Natural killer cell (primary cell): ENCODE data around the gene TNS2. TPM values are rescaled to one million over a fixed set of nuclear protein-coding genes. Genes with fewer than 3 reads are reported as not detected.
"Not testable (repeated sequence)": the region's sequence is repeated elsewhere in the genome, so short reads cannot be mapped to it uniquely, and the experiment has no call there.

Experiments used
- ATAC-seq, 3 donors: fragments of 150-1000 bp in 2 of 3; fragments of 200-7000 bp in 1 of 3; cut with Tn5 transposase; 1 replicate in 1 of 3; 2 replicates in 2 of 3; pipeline ENCODE4 v1.10.0; 2021; ENCODE audit warnings: mild to moderate bottlenecking in 2 of 3, moderate library complexity in 2 of 3
- DNase-seq, 2 donors: peaks; one replicate each; pipeline versions ENCODE4 v3.0.0 to v3.0.0-alpha.2; 2013 to 2021; ENCODE audit warnings: mixed read lengths in 1 of 2
- H3K27ac ChIP-seq: one replicate; pipeline ENCODE4 v1.5.1; 2013; ENCODE audit warnings: mild to moderate bottlenecking, low read length
- H3K27me3 ChIP-seq: one replicate; pipeline ENCODE4 v1.6.1; 2013; ENCODE audit warnings: low read length; ENCODE audit not compliant: control insufficient read depth, insufficient read depth
- H3K36me3 ChIP-seq: one replicate; pipeline ENCODE4 v1.6.1; 2013; ENCODE audit warnings: low read length; ENCODE audit not compliant: control insufficient read depth, insufficient read depth
- H3K4me1 ChIP-seq: one replicate; pipeline ENCODE4 v1.6.1; 2013; ENCODE audit warnings: low read length; ENCODE audit not compliant: control insufficient read depth, insufficient read depth
- H3K4me3 ChIP-seq: one replicate; pipeline ENCODE4 v1.5.1; 2013; ENCODE audit warnings: low read length
- H3K9me3 ChIP-seq: one replicate; pipeline ENCODE4 v1.6.1; 2013; ENCODE audit warnings: low read length; ENCODE audit not compliant: control insufficient read depth, insufficient read depth
- H3K27ac Mint-ChIP-seq, 2 donors: one replicate each; pipeline ENCODE4 v1.8.0; 2022; ENCODE audit warnings: mild to moderate bottlenecking in 2 of 2, mixed read lengths in 2 of 2, moderate library complexity in 1 of 2
- H3K27me3 Mint-ChIP-seq, 2 donors: one replicate each; pipeline ENCODE4 v1.8.0; 2022; ENCODE audit warnings: low read depth in 2 of 2, mixed read lengths in 2 of 2
- H3K36me3 Mint-ChIP-seq: one replicate; pipeline ENCODE4 v1.8.0; 2022; ENCODE audit warnings: mixed read lengths
- H3K4me1 Mint-ChIP-seq, 2 donors: one replicate each; pipeline ENCODE4 v1.8.0; 2022; ENCODE audit warnings: mixed read lengths in 2 of 2
- H3K4me3 Mint-ChIP-seq: one replicate; pipeline ENCODE4 v1.8.0; 2022; ENCODE audit warnings: mild to moderate bottlenecking, moderate library complexity, mixed read lengths
- H3K9me3 Mint-ChIP-seq, 2 donors: one replicate each; pipeline ENCODE4 v1.8.0; 2022; ENCODE audit warnings: mixed read lengths in 2 of 2
- WGBS: methylation state at CpG from one replicate; pipeline ENCODE4 v1.1.7; 2013; ENCODE audit warnings: missing lambda C conversion rate; ENCODE audit not compliant: insufficient coverage; 5-methylcytosine and 5-hydroxymethylcytosine counted together
- intact Hi-C: fragments of 100-400 bp; cut with micrococcal nuclease; formaldehyde crosslinking; loops from one replicate; pipeline ENCODE4 v1.14.2; 2022
- total RNA-seq, 4 donors: library from RNA; stranded (reverse); fragments of 120-200 nt in 1 of 4; gene quantifications; one replicate each; pipeline versions ENCODE4 v1.2.3 to v1.2.4, GENCODE V29; 2013 to 2022
- TF ChIP-seq, protein P1 (sequence below): fragments of 200-600 bp; IDR thresholded peaks from one replicate; pipeline ENCODE4 v1.8.0; 2022; ENCODE audit warnings: antibody characterized with exemption

Gene TNS2
- total RNA-seq, 3 donors from 2014 or later (not counting 1 experiment from before 2014, with no cell fraction given), result 0.95 to 1.8 (median 1.0) TPM

DNA sequence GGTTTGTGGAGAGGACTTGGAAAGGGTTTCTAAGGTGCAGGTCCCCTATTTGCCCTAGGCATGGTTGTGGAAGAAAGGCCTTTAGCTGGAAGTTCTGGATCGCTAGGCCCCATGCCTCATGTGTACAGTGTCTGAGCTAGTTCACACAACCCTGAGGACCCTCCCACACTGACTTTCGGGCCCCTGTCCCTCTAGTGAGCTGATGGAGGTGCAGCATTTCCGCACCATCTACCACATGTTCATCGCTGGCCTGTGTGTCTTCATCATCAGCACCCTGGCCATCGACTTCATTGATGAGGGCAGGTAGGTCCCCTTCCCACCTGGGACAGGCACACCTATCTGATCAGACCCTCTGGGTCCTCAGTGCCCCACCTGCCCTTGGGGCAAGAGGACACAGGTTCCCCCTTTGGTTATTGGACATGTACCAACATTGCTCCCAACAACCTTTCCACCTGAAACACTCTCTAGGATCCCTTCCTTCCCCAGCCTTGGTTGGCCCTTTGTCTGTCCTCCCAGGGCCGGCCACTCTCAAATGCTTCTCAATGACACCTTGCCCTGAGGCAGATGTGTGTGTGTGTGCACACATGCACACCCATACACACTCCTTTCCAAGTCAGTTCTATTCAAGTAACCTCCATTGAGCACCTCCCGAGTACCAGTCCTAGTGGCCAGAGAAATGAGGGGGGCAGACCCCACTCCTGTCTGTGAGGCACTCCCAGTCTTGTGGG, 56.0 kb downstream of the TNS2 start:
- H3K27ac Mint-ChIP-seq, result no peak overlapping the region
- no peak overlapping the region for H3K4me3 Mint-ChIP-seq

DNA sequence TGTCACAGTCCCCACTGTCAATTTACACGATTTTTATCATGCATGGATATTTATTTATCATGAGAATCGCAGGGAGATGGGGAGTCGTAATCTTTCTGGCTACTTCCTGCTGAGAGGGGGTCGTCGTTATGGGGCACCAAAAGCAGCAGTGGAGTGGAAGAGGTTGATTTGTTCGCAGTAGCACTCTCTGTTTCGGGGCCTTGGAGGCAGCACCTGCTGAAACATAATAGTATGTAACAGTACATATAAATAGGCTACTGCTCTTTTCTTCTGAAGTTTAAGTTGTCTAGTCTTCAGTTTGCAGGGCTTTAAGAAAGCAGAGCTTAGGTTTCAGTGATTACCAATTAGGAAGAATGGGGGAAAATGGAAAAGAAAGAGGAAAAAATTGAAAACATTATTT, 57.3 kb downstream of the TNS2 start:
- 92% methylated on average over 7 of the region's 7 CpGs for WGBS
- Histone ChIP-seq H3K27me3 (no peaks in the 10 kb centered on the region), H3K4me3 (no peak overlapping the region), H3K4me1 (peaks cover 23% of the 10 kb centered on the region), H3K36me3 (no peaks in the 10 kb centered on the region), H3K9me3 (no peaks in the 10 kb centered on the region), H3K27ac (no peak overlapping the region)
- H3K36me3 Mint-ChIP-seq, result no peaks in the 10 kb centered on the region
- peaks cover 0 to 7% of the 10 kb centered on the region in 2 donors for H3K27me3 Mint-ChIP-seq
- TF ChIP-seq, protein P1, sequence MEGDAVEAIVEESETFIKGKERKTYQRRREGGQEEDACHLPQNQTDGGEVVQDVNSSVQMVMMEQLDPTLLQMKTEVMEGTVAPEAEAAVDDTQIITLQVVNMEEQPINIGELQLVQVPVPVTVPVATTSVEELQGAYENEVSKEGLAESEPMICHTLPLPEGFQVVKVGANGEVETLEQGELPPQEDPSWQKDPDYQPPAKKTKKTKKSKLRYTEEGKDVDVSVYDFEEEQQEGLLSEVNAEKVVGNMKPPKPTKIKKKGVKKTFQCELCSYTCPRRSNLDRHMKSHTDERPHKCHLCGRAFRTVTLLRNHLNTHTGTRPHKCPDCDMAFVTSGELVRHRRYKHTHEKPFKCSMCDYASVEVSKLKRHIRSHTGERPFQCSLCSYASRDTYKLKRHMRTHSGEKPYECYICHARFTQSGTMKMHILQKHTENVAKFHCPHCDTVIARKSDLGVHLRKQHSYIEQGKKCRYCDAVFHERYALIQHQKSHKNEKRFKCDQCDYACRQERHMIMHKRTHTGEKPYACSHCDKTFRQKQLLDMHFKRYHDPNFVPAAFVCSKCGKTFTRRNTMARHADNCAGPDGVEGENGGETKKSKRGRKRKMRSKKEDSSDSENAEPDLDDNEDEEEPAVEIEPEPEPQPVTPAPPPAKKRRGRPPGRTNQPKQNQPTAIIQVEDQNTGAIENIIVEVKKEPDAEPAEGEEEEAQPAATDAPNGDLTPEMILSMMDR, result no peak
- DNase-seq (no peak), ATAC-seq (no peak)
- intact Hi-C loops, result no loop called here
- no peak overlapping the region for H3K4me3 Mint-ChIP-seq
- H3K27ac Mint-ChIP-seq, result no peak overlapping the region
- no peaks in the 10 kb centered on the region for H3K9me3 Mint-ChIP-seq
- peaks cover 11 to 14% of the 10 kb centered on the region in 2 donors for H3K4me1 Mint-ChIP-seq

More for the DNA sequence above, 56.0 kb downstream of the TNS2 start:
- H3K36me3 ChIP-seq, result no peaks in the 10 kb centered on the region
- H3K4me3 ChIP-seq, result no peak overlapping the region
- Mint-ChIP-seq H3K27me3 (no peaks in the 10 kb centered on the region), H3K36me3 (no peaks in the 10 kb centered on the region), H3K4me1 (peaks cover 11 to 14% of the 10 kb centered on the region in 2 donors), H3K9me3 (no peaks in the 10 kb centered on the region)
- intact Hi-C loops, result no loop called here
- H3K9me3 ChIP-seq, result no peaks in the 10 kb centered on the region
- DNase-seq, result no peak
- peaks cover 27% of the 10 kb centered on the region for H3K4me1 ChIP-seq
- no peak overlapping the region for H3K27ac ChIP-seq
- no peak for ATAC-seq
- no peaks in the 10 kb centered on the region for H3K27me3 ChIP-seq
- 78% methylated on average over 7 of the region's 7 CpGs for WGBS
- TF ChIP-seq, protein P1, result no peak

DNA sequence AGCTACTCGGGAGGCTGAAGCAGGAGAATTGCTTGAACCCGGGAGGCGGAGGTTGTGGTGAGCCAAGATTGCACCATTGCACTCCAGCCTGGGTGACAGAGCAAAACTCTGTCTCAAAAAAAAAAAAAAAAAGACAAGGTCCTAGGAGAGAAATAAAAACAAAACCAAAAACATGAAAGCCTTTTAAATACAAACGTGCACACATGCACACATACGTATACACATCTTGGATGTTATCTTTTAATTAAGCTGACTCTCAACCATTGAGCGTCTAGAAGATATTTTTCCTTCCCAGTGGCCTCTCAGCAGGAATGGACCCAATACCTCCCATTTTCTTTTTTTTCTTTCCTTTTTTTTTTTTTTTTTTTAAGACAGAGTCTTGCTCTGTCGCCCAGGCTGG, 62.6 kb downstream of the TNS2 start:
- H3K4me3 ChIP-seq, H3K36me3 Mint-ChIP-seq, H3K27me3 Mint-ChIP-seq, H3K27ac ChIP-seq, ATAC-seq, H3K4me1 Mint-ChIP-seq, H3K9me3 ChIP-seq, H3K9me3 Mint-ChIP-seq, H3K4me1 ChIP-seq, H3K36me3 ChIP-seq, H3K27me3 ChIP-seq, intact Hi-C loops, DNase-seq, H3K4me3 Mint-ChIP-seq, H3K27ac Mint-ChIP-seq: not testable (repeated sequence)
- WGBS, result 79% methylated on average over 7 of the region's 7 CpGs

DNA sequence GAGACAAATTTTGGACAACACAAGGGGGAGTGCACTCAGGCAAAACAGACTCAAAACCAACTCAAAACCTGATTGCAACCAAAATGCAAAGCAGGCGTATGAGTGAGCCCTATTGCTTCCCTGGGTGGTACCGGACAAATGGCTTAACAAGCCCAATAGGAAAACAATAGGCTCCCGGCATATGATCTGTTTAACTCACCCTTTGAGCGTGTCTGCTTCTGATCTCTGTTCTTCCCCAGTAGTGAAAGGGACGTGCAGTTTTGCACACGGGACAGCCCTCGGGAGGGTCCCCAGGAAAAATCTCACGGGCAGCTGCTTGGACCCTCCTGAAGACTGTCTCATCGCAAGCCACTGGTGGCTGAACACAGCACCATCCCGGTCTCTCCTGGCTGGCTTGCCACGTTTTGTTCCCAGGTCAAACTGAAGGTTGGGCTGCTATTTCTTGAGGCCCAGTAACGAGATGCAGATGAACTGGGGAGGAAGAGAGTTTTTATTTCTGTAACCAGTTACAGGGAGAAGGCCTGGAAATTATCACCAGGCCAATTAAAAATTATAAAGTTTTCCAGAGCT, 63.4 kb downstream of the TNS2 start:
- no peaks in the 10 kb centered on the region for H3K9me3 ChIP-seq
- Mint-ChIP-seq H3K4me3 (no peak overlapping the region), H3K9me3 (no peaks in the 10 kb centered on the region), H3K27me3 (peaks cover 0 to 7% of the 10 kb centered on the region in 2 donors), H3K36me3 (no peaks in the 10 kb centered on the region), H3K27ac (no peak overlapping the region), H3K4me1 (no peaks in the 10 kb centered on the region)
- H3K4me3 ChIP-seq, result no peak overlapping the region
- no peaks in the 10 kb centered on the region for H3K27me3 ChIP-seq
- no peak for DNase-seq
- TF ChIP-seq, protein P1, result no peak
- H3K27ac ChIP-seq, result no peak overlapping the region
- no peaks in the 10 kb centered on the region for H3K36me3 ChIP-seq
- ATAC-seq, result no peak
- WGBS, result 94% methylated on average over 12 of the region's 12 CpGs
- H3K4me1 ChIP-seq, result no peaks in the 10 kb centered on the region
- intact Hi-C loops, result no loop called here
